Neural cell (in vitro differentiated cells): ENCODE measurements around the gene SMS. TPM values are rescaled to one million over a fixed set of nuclear protein-coding genes. Genes with fewer than 3 reads are reported as not detected.

Experiments used
- H2AFZ ChIP-seq: fragments of 200-600, 300-800 bp; sonication (generic), shearing (Covaris generic); 2 replicates; pipeline ENCODE4 v1.6.0; 2014; ENCODE audit warnings: low read depth, mild to moderate bottlenecking, antibody characterized with exemption, low read length, moderate library complexity
- H3F3A ChIP-seq: fragments of 200-600 bp; shearing (Covaris generic); 2 replicates; pipeline ENCODE4 v1.6.1; 2016; ENCODE audit warnings: mild to moderate bottlenecking, moderate library complexity, mixed read lengths, antibody characterized with exemption, low read length; ENCODE audit not compliant: insufficient read depth, poor library complexity, severe bottlenecking
- H3K27ac ChIP-seq: fragments of 200-600, 300-800 bp; sonication (generic), shearing (Covaris generic); 2 replicates; pipeline ENCODE4 v1.5.1; 2014; ENCODE audit warnings: mild to moderate bottlenecking, low read length, moderate library complexity
- H3K27me3 ChIP-seq: fragments of 300-800, 200-600 bp; sonication (generic), shearing (Covaris generic); 2 replicates; pipeline ENCODE4 v1.6.0; 2014; ENCODE audit warnings: mild to moderate bottlenecking, low read depth, low read length, moderate library complexity; ENCODE audit not compliant: insufficient read depth
- H3K36me3 ChIP-seq: fragments of 300-800, 200-600 bp; sonication (generic), shearing (Covaris generic); 2 replicates; pipeline ENCODE4 v1.5.1; 2014; ENCODE audit warnings: mild to moderate bottlenecking, antibody characterized with exemption, low read length, moderate library complexity; ENCODE audit not compliant: insufficient read depth
- H3K4me2 ChIP-seq: fragments of 300-800, 200-600 bp; sonication (generic), shearing (Covaris generic); 2 replicates; pipeline ENCODE4 v1.6.0; 2014; ENCODE audit warnings: mild to moderate bottlenecking, low read length
- H3K4me3 ChIP-seq: fragments of 300-800, 200-600 bp; sonication (generic), shearing (Covaris generic); 2 replicates; pipeline ENCODE4 v1.5.1; 2014; ENCODE audit warnings: mild to moderate bottlenecking, low read length, moderate library complexity
- H3K79me2 ChIP-seq: fragments of 200-600 bp; shearing (Covaris generic); replicated peaks from 2 replicates; pipeline ENCODE4 v1.6.0; 2014; ENCODE audit warnings: mild to moderate bottlenecking, low read length, moderate library complexity; ENCODE audit not compliant: insufficient read depth
- H3K9ac ChIP-seq: fragments of 300-800, 200-600 bp; sonication (generic), shearing (Covaris generic); 2 replicates; pipeline ENCODE4 v1.6.1; 2016; ENCODE audit warnings: mild to moderate bottlenecking, low read length, mixed read lengths
- H3K9me2 ChIP-seq: fragments of 200-600 bp; shearing (Covaris generic); 2 replicates; pipeline ENCODE4 v1.6.1; 2016; ENCODE audit warnings: mild to moderate bottlenecking, low read length, mixed read lengths; ENCODE audit not compliant: insufficient read depth
- H3K9me3 ChIP-seq: fragments of 200-600, 300-800 bp; sonication (generic), shearing (Covaris generic); 2 replicates; pipeline ENCODE4 v1.6.1; 2016; ENCODE audit warnings: mild to moderate bottlenecking, mixed run types, low read length, moderate library complexity, mixed read lengths
- H4K20me1 ChIP-seq: fragments of 200-600 bp; shearing (Covaris generic); 2 replicates; pipeline ENCODE4 v1.6.1; 2016; ENCODE audit warnings: mild to moderate bottlenecking, mixed run types; ENCODE audit not compliant: insufficient read depth
- CTCF ChIP-seq: fragments of 450-650 bp; IDR thresholded peaks from 2 replicates; pipeline ENCODE4 v1.5.1; 2014; ENCODE audit warnings: antibody characterized with exemption, mild to moderate bottlenecking, moderate library complexity; ENCODE audit not compliant: poor library complexity, severe bottlenecking
- EP300 ChIP-seq: fragments of 450-650 bp; conservative IDR thresholded peaks from 2 replicates; pipeline ENCODE4 v1.6.1; 2014; ENCODE audit warnings: antibody characterized with exemption, mild to moderate bottlenecking, moderate library complexity; ENCODE audit not compliant: poor library complexity, severe bottlenecking
- EZH2 ChIP-seq: fragments of 200-600, 300-800 bp; shearing (Covaris generic), sonication (generic); IDR thresholded peaks from 2 replicates; pipeline ENCODE4 v1.6.1; 2014; ENCODE audit warnings: antibody characterized with exemption, low read length, borderline replicate concordance, mild to moderate bottlenecking; ENCODE audit not compliant: insufficient read depth, poor library complexity, severe bottlenecking
- MXI1 ChIP-seq: fragments of 450-650 bp; conservative IDR thresholded peaks from 2 replicates; pipeline ENCODE4 v1.6.1; 2014; ENCODE audit warnings: antibody characterized with exemption, mild to moderate bottlenecking; ENCODE audit not compliant: poor library complexity, severe bottlenecking
- POLR2AphosphoS5 ChIP-seq: IDR thresholded peaks from 2 replicates; pipeline ENCODE4 v1.6.1; 2012
- RAD21 ChIP-seq: fragments of 450-650 bp; conservative IDR thresholded peaks from 2 replicates; pipeline ENCODE4 v1.6.1; 2014; ENCODE audit warnings: antibody characterized with exemption, mild to moderate bottlenecking, moderate library complexity
- REST ChIP-seq: IDR thresholded peaks from 2 replicates; pipeline ENCODE4 v1.6.1; 2012; ENCODE audit warnings: borderline replicate concordance
- SMC3 ChIP-seq: fragments of 450-650 bp; conservative IDR thresholded peaks from 2 replicates; pipeline ENCODE4 v1.6.1; 2014; ENCODE audit warnings: antibody characterized with exemption, mild to moderate bottlenecking, moderate library complexity; ENCODE audit not compliant: poor library complexity
- TAF1 ChIP-seq: IDR thresholded peaks from 2 replicates; pipeline ENCODE4 v1.6.1; 2012; ENCODE audit warnings: low read depth
- polyA plus RNA-seq: library from polyadenylated mRNA; depleted of rRNA; stranded (reverse); fragments of >200 nt; gene quantifications from 2 replicates; pipeline ENCODE4 v1.2.3, GENCODE V29; 2014

Gene SMS
- polyA plus RNA-seq, 1 donor from 2014 or later = 101 TPM

- no peak overlapping the region for H3K4me2 ChIP-seq
- no peak for TF ChIP-seq SMC3
- no peak for TF ChIP-seq MXI1
- TF ChIP-seq RAD21 = no peak
- no peak for TF ChIP-seq CTCF
- no peak for TF ChIP-seq TAF1
- TF ChIP-seq POLR2AphosphoS5 = no peak
- no peak for TF ChIP-seq EZH2
- no peak for TF ChIP-seq REST
- TF ChIP-seq EP300 = no peak
- H3F3A ChIP-seq = no peaks in the 10 kb centered on the region
- H2AFZ ChIP-seq = no peak overlapping the region
- no peak overlapping the region for H3K9ac ChIP-seq
- no peak overlapping the region for H3K4me3 ChIP-seq
- H3K27ac ChIP-seq = no peak overlapping the region
- no peaks in the 10 kb centered on the region for H3K36me3 ChIP-seq
- H3K9me2 ChIP-seq = no peaks in the 10 kb centered on the region
- H3K27me3 ChIP-seq = no peaks in the 10 kb centered on the region
- no peaks in the 10 kb centered on the region for H3K79me2 ChIP-seq
- no peaks in the 10 kb centered on the region for H4K20me1 ChIP-seq
- no peaks in the 10 kb centered on the region for H3K9me3 ChIP-seq
Measured at GRCh38 chrX:22032506-22032905, 92.0 kb downstream of the SMS start.

GRCh38 chrX:22033818-22034217, 93.3 kb downstream of the SMS start:
- TF ChIP-seq SMC3 (no peak), POLR2AphosphoS5 (no peak), EP300 (no peak), RAD21 (no peak), EZH2 (no peak), MXI1 (no peak), TAF1 (no peak)
- Histone ChIP-seq H3K4me3 (no peak overlapping the region), H3K9me2 (no peaks in the 10 kb centered on the region), H2AFZ (no peak overlapping the region), H3K27ac (no peak overlapping the region), H3K36me3 (no peaks in the 10 kb centered on the region), H3F3A (no peaks in the 10 kb centered on the region), H3K9me3 (no peaks in the 10 kb centered on the region), H4K20me1 (no peaks in the 10 kb centered on the region), H3K4me2 (no peak overlapping the region), H3K27me3 (no peaks in the 10 kb centered on the region), H3K9ac (no peak overlapping the region), H3K79me2 (no peaks in the 10 kb centered on the region)
